Stimulated activated CD8-positive, alpha-beta memory T cell treated with anti-CD3 and anti-CD28 coated beads, Interleukin-4, amount 100 ng/mL, for 4 hours (primary cell): Measurements from ENCODE around the gene C1orf185.
A peak's percentile ranks its signal among the peaks of the same experiment; 100 is the strongest.
"Not testable (repeated sequence)": the region's sequence is repeated elsewhere in the genome, so short reads cannot be mapped to it uniquely, and the experiment has no call there.

Experiments used
- DNase-seq, 2 donors: peaks; one replicate each; pipeline ENCODE4 v3.0.0-alpha.2; 2020; ENCODE audit warnings: low read depth in 2 of 2, low spot score in 1 of 2

Gene C1orf185

GRCh38 chr1:51133045-51133444, 31.0 kb downstream of the C1orf185 start:
- no peak for DNase-seq

GRCh38 chr1:51137696-51138095, 35.7 kb downstream of the C1orf185 start:
- not testable (repeated sequence) for DNase-seq

GRCh38 chr1:51139474-51139873, 37.4 kb downstream of the C1orf185 start:
- DNase-seq, result no peak

- no peak for DNase-seq
Measured at GRCh38 chr1:51147394-51147793, 45.4 kb downstream of the C1orf185 start.

GRCh38 chr1:51154776-51155175, 52.7 kb downstream of the C1orf185 start:
- no peak for DNase-seq

- no peak for DNase-seq
Measured at GRCh38 chr1:51156752-51157151, 54.7 kb downstream of the C1orf185 start.

GRCh38 chr1:51157395-51157794, 55.4 kb downstream of the C1orf185 start:
- no peak for DNase-seq

- no peak for DNase-seq
Measured at GRCh38 chr1:51158263-51158662, 56.2 kb downstream of the C1orf185 start.

GRCh38 chr1:51162560-51162959, 60.5 kb downstream of the C1orf185 start:
- DNase-seq, result not testable (repeated sequence)

- DNase-seq, result no peak
Measured at GRCh38 chr1:51165540-51165939, 63.5 kb downstream of the C1orf185 start.

GRCh38 chr1:51168266-51168845, 66.3 kb downstream of the C1orf185 start:
- no peak for DNase-seq

GRCh38 chr1:51168936-51169335, 66.9 kb downstream of the C1orf185 start:
- no peak for DNase-seq

- DNase-seq, result no peak
Measured at GRCh38 chr1:51170342-51170741, 68.3 kb downstream of the C1orf185 start.

- DNase-seq, result no peak
Measured at GRCh38 chr1:51172811-51173210, 70.8 kb downstream of the C1orf185 start.

GRCh38 chr1:51175278-51175677, 73.2 kb downstream of the C1orf185 start:
- DNase-seq, result no peak

- not testable (repeated sequence) for DNase-seq
Measured at GRCh38 chr1:51177988-51178387, 76.0 kb downstream of the C1orf185 start.

GRCh38 chr1:51188230-51188629, 86.2 kb downstream of the C1orf185 start:
- DNase-seq, result no peak

GRCh38 chr1:51189421-51190073, 87.5 kb downstream of the C1orf185 start:
- DNase-seq, result peak in 1 of 2 donors; percentile 2

GRCh38 chr1:51190961-51191360, 88.9 kb downstream of the C1orf185 start:
- DNase-seq, result no peak

GRCh38 chr1:51192213-51192843, 90.3 kb downstream of the C1orf185 start:
- DNase-seq, result peak; percentile 7 to 14

GRCh38 chr1:51193564-51193963, 91.5 kb downstream of the C1orf185 start:
- DNase-seq, result no peak
